SK-N-SH (cell line): ENCODE results near the gene CRYBA2.

Experiments used
- CHD2 ChIP-seq: fragments of 150-350 bp; IDR thresholded peaks from 2 replicates; pipeline ENCODE4 v1.6.1; 2018; ENCODE audit warnings: low read length; ENCODE audit not compliant: partially characterized antibody
- EP300 ChIP-seq, 2 experiments: IDR thresholded peaks; 2 replicates each; pipeline versions ENCODE4 v1.4.0 to v1.6.1; 2012; ENCODE audit warnings: borderline replicate concordance in 1 of 2, low read depth in 1 of 2, low read length in 1 of 2
- GABPA ChIP-seq: IDR thresholded peaks from 2 replicates; pipeline ENCODE4 v1.4.0; 2012; ENCODE audit warnings: low read depth, mild to moderate bottlenecking
- MXI1 ChIP-seq: IDR thresholded peaks from 2 replicates; pipeline ENCODE4 v1.6.1; 2012; ENCODE audit warnings: mild to moderate bottlenecking, low read depth, low read length, improper control_type of control experiment
- POLR2AphosphoS5 ChIP-seq: IDR thresholded peaks from 2 replicates; pipeline ENCODE4 v1.6.1; 2012; ENCODE audit warnings: low read depth, low read length
- TAF1 ChIP-seq: IDR thresholded peaks from 2 replicates; pipeline ENCODE4 v1.6.1; 2012; ENCODE audit warnings: low read depth, mild to moderate bottlenecking, low read length, moderate library complexity, borderline replicate concordance
- USF2 ChIP-seq: fragments of 150-350 bp; IDR thresholded peaks from 2 replicates; pipeline ENCODE4 v1.6.1; 2017; ENCODE audit warnings: antibody characterized with exemption, low read length, low read depth, borderline replicate concordance
- TF ChIP-seq, protein P1 (sequence below): fragments of 200-600 bp; sonication (generic); IDR thresholded peaks from 2 replicates; pipeline ENCODE4 v1.6.1; 2017; ENCODE audit warnings: antibody characterized with exemption, mild to moderate bottlenecking, moderate library complexity

GRCh38 chr2:219028996-219029828 is 36.0 kb upstream of the CRYBA2 start:
- TF ChIP-seq, protein P1, sequence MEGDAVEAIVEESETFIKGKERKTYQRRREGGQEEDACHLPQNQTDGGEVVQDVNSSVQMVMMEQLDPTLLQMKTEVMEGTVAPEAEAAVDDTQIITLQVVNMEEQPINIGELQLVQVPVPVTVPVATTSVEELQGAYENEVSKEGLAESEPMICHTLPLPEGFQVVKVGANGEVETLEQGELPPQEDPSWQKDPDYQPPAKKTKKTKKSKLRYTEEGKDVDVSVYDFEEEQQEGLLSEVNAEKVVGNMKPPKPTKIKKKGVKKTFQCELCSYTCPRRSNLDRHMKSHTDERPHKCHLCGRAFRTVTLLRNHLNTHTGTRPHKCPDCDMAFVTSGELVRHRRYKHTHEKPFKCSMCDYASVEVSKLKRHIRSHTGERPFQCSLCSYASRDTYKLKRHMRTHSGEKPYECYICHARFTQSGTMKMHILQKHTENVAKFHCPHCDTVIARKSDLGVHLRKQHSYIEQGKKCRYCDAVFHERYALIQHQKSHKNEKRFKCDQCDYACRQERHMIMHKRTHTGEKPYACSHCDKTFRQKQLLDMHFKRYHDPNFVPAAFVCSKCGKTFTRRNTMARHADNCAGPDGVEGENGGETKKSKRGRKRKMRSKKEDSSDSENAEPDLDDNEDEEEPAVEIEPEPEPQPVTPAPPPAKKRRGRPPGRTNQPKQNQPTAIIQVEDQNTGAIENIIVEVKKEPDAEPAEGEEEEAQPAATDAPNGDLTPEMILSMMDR = no peak
- TF ChIP-seq POLR2AphosphoS5 = no peak
- TF ChIP-seq MXI1 = no peak
- no peak for TF ChIP-seq TAF1
- no peak for TF ChIP-seq CHD2
- no peak for TF ChIP-seq GABPA
- no peak for TF ChIP-seq EP300 (IDR thresholded peaks at IDR 0.05; ENCODE audit: borderline replicate concordance in 1 of 2, low read depth in 1 of 2, low read length in 1 of 2)
- no peak for TF ChIP-seq USF2
